ENCODE results near the gene IFNA10. TPM values are rescaled to one million over a fixed set of nuclear protein-coding genes. Genes with fewer than 3 reads are reported as not detected.
"Not testable (repeated sequence)": the region's sequence is repeated elsewhere in the genome, so short reads cannot be mapped to it uniquely, and the experiment has no call there.

Gene IFNA10
- not detected for polyA plus RNA-seq (2012; ENCODE audit: low read depth, missing spikeins)

DNA sequence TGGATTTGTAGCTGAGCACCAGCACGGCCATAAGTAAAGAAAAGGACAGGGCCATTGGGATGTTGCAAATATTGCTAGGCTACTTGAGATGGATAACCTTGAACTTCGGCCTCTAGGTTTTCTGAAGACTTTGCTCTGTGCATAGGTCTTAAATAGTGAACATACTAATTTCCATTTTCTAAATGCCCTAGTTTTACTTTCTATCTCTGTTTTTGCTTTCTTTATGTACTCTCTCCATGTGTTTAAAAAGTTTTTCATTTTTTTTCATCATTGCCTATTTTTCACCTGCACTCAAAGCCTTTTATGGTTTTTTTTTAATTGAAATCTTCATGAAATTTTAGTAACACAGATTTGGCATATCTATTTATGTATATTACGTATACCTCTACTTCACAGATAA lies at the start of gene IFNA10:
Gene IFNA10, minus strand, starts transcription at position 101 of the 400 bp plus-strand sequence. Its CDS starts 46 bp downstream, at position 55.
- DNase-seq (ENCODE audit: insufficient read length, low spot score); FAIRE-seq: not testable (repeated sequence)

DNA sequence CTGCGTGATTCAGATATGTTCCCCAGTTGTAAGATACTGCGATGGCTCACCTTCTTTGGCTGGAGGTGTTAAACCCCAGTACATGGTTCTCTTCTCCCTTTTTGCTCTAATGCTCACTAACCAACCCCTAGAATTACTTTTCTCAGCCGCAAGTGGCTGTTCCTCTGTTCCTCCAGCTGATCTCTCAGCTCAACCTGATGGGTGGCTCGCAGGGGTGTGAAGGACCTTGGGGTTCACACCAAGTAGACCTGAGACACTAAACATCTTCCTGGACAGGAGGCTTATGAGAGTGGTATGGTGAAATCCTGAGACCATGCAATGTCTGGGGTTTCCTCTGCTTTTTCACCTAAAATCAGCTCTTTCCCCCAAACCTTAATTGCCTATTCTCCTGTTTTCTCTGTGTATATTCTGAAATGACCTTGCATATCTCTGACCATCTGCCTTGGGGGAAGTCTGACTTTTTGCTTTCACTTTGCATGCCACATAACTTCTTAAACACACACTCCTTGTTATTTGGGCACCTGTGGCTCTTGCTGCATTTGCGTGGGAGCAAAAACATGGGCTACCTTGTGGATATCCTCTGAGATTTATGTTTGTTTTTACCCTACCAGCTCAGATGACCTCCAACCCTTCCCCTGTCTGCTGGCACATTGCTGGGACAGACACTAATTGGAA lies 48.7 kb upstream of the IFNA10 start:
- TF ChIP-seq TAF1 (IDR thresholded peaks at IDR 0.05; ENCODE audit: low read depth, low read length) (no peak), PAX5 (IDR thresholded peaks at IDR 0.05; ENCODE audit: insufficient read depth, low read length, severe bottlenecking) (no peak), POLR2AphosphoS5 (IDR thresholded peaks at IDR 0.05; ENCODE audit: low read depth, low read length) (no peak), SPI1 (IDR thresholded peaks at IDR 0.05; ENCODE audit: low read depth, low read length) (no peak), POLR2A (IDR thresholded peaks at IDR 0.05; ENCODE audit: low read depth, low read length) (no peak), POU2F2 (IDR thresholded peaks at IDR 0.05; ENCODE audit: low read depth, low read length) (no peak)
- FAIRE-seq (peak; percentile 87), DNase-seq (ENCODE audit: insufficient read length, low spot score) (no peak)

DNA sequence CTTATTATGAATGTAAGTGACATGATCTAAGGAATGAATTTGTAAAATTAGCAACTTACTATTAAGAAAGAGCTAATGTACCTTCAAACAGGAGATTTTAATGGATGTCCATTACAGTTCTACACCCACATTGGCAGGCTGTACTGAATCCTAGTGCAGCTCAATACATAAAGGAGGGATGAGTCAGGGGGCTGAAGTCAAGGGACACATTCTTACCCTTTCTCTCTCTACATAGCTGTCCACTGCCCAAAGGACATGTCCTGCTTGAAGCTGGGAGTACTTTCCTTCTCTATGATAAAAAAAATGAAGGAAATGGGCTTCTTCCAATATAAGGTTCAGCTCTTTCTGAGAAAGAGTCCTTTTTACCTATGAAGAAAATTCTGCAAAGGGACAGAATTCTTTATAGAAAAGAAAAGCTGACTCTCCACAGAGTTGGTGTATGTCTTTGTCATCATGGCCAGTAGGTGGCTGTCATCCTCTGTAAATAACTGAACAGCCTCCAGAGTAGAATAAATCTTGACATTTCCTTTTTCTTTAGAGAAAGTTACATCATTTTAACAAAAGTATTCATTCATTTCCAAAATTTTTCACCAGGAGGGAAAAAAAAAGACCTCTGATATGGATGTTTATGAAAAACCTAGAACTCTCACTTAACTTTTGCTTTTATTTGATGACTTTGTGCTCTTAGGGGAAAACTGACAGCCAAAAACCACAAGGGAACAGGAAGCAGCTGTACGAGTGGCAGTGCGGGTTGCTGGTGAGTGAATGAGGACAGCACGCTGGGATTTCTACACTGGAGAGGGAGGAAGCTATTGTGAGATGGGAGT lies 46.0 kb upstream of the IFNA10 start:
- no peak for DNase-seq (ENCODE audit: insufficient read length, low spot score)
- TF ChIP-seq POU2F2 (IDR thresholded peaks at IDR 0.05; ENCODE audit: low read depth, low read length) (no peak), SPI1 (IDR thresholded peaks at IDR 0.05; ENCODE audit: low read depth, low read length) (no peak), TAF1 (IDR thresholded peaks at IDR 0.05; ENCODE audit: low read depth, low read length) (no peak), PAX5 (IDR thresholded peaks at IDR 0.05; ENCODE audit: insufficient read depth, low read length, severe bottlenecking) (no peak), POLR2AphosphoS5 (IDR thresholded peaks at IDR 0.05; ENCODE audit: low read depth, low read length) (no peak), POLR2A (IDR thresholded peaks at IDR 0.05; ENCODE audit: low read depth, low read length) (no peak)
- peak; percentile 70 for FAIRE-seq

DNA sequence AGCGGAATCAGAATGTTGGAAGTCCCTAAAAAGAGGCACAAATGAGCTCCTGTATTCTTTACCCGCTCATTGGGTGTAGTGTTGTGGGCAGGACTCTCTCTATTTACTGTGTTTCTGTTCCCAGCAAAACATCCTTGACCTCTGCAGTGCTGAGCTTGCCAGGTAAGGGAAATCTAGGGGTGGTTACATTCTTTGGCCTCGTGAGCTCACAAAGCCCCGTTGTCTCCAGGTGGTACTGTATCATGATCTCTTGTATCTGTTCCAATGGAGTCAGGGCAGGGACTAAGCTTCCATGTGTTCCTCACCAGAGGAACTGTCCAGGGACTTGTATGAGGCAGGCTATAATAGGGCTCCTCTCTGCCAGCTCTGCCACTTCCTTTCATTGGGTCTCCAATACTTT lies 44.7 kb upstream of the IFNA10 start:
- DNase-seq (ENCODE audit: insufficient read length, low spot score) (no peak), FAIRE-seq (no peak)

DNA sequence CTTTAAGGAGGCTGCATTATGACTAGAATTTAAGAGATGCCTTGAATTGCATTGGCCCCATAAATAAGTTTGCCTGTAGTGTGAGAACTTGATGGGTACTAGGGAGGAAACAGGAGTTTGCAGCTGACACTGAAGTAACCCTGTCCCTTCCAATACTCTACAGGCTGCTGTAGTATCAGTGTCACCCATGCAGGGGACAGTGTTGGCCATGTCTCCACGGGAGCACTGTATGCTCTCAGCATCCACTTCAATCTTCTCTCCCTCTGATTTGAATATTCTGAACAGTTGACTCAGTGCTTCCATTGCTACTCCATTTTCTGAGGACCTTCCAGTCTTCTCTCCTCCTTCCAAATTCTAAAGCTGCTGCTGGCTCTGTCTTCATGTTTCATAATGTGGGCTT lies 44.2 kb upstream of the IFNA10 start:
- no peak for DNase-seq (ENCODE audit: insufficient read length, low spot score)
- no peak for FAIRE-seq
- TF ChIP-seq PAX5 (IDR thresholded peaks at IDR 0.05; ENCODE audit: insufficient read depth, low read length, severe bottlenecking): no peak
- no peak for TF ChIP-seq POLR2AphosphoS5 (IDR thresholded peaks at IDR 0.05; ENCODE audit: low read depth, low read length)

More for the DNA sequence above, 44.7 kb upstream of the IFNA10 start:
- TF ChIP-seq POLR2A (IDR thresholded peaks at IDR 0.05; ENCODE audit: low read depth, low read length) (no peak), SPI1 (IDR thresholded peaks at IDR 0.05; ENCODE audit: low read depth, low read length) (no peak), POU2F2 (IDR thresholded peaks at IDR 0.05; ENCODE audit: low read depth, low read length) (no peak), TAF1 (IDR thresholded peaks at IDR 0.05; ENCODE audit: low read depth, low read length) (no peak), POLR2AphosphoS5 (IDR thresholded peaks at IDR 0.05; ENCODE audit: low read depth, low read length) (no peak), PAX5 (IDR thresholded peaks at IDR 0.05; ENCODE audit: insufficient read depth, low read length, severe bottlenecking) (no peak)

DNA sequence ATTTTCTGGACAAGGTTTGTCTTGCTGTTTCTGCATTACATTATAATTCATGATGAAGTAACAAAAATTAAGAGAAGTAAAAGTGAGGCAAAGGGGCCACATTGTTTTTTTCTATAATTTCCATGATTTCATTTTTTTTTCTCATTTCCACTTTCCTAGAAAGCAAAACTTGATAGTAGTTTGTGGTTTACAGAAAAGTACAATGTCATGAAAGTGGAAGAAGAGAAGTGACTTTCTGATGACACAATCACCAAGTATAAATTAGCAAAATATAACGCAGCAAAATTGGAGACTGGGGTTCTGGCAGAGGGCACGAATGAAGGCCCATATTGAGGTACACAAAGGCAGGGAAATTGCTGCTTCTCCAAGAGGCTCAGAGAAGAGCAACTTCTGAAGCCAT lies 37.9 kb upstream of the IFNA10 start:
- no peak for FAIRE-seq
- TF ChIP-seq SPI1 (IDR thresholded peaks at IDR 0.05; ENCODE audit: low read depth, low read length) (peak; percentile 46), TAF1 (IDR thresholded peaks at IDR 0.05; ENCODE audit: low read depth, low read length) (no peak), POU2F2 (IDR thresholded peaks at IDR 0.05; ENCODE audit: low read depth, low read length) (no peak)
- DNase-seq (ENCODE audit: insufficient read length, low spot score): no peak

DNA sequence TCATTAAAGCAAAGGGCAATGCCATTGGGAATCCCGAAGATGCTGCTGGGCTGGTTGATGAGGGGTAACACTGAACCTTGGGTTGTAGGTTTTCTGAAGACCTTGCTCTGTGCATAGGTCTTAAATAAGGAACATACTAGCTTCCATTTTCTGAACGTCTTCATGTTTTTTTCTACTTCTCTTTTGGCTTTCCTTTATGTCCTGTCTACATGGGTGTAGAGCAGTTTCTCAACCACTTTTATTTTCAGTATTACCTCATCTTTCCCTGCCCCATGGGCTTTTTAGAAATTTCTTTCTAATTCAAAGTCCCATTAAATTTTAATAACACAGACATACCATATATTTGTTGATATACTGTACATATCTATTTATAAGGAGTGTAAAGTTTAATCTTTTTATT lies 33.0 kb upstream of the IFNA10 start, which contains the start of gene IFNA14:
Gene IFNA14, minus strand, starts transcription at position 95 of the 400 bp plus-strand sequence. Its CDS starts 70 bp downstream, at position 25.
- FAIRE-seq (peak; percentile 45), DNase-seq (ENCODE audit: insufficient read length, low spot score) (no peak)
- TF ChIP-seq SPI1 (IDR thresholded peaks at IDR 0.05; ENCODE audit: low read depth, low read length) (no peak), PAX5 (IDR thresholded peaks at IDR 0.05; ENCODE audit: insufficient read depth, low read length, severe bottlenecking) (no peak), POLR2A (IDR thresholded peaks at IDR 0.05; ENCODE audit: low read depth, low read length) (no peak), POLR2AphosphoS5 (IDR thresholded peaks at IDR 0.05; ENCODE audit: low read depth, low read length) (no peak), POU2F2 (IDR thresholded peaks at IDR 0.05; ENCODE audit: low read depth, low read length) (no peak), TAF1 (IDR thresholded peaks at IDR 0.05; ENCODE audit: low read depth, low read length) (no peak)

DNA sequence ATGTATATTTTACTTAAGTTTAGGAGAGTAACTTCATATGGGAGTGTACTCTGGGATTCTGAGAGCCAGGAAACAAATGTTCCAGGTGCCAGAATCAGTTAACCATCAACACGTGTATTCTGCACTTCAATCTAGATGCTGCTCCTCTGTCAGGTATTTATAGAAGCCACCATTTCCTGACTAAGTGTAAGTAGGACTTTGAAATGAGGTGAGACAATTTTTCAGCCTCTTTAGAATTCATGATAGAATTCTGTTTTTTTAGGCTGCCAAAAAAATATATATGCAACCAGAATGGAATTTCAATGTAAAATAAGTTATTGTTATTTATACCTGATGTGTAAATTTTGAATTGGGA lies 29.4 kb upstream of the IFNA10 start:
- not testable (repeated sequence) for FAIRE-seq; DNase-seq (ENCODE audit: insufficient read length, low spot score)

DNA sequence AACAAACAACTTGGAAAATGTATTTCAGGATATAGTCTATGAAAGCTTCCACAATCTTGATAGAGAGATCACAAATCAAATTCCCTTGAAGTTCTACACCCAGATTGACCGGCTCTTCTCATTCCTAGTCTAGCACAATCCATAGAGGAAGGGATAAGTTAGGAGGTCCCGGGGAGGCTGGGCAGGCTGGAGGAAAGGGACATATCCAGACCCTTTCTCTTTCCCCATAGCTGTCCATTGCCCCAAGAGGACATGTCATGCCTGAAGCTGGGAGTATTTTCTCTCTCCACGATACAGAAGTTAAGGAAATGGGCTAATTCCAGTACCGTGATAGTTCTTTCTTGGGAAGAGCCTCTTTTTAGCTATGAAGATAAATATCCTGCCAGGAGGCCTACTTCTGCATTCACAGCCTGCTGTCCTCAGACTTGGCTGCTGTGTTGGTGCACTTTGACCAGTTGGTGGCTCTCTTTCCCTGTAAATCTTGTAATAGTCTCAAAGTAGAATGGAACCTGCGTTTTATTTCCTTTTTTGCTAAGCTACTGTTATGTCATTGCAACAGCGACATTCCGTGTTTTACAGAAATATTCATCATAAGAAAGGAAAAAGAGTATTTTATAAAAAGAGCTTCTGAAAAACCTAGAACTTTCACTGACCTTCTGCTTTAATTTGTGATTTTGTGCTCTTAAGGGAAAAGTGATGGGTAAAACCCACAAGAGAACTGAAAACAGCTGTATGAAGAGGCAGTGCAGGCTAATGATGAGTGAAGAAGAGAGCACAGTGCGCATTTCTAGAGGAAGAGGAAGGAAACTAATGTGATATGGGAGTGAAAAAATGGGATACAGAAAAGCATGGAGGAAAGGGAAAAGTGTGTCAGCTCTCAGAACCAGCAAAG lies 28.8 kb upstream of the IFNA10 start:
- FAIRE-seq: peak; percentile 69
- DNase-seq (ENCODE audit: insufficient read length, low spot score): not testable (repeated sequence)

DNA sequence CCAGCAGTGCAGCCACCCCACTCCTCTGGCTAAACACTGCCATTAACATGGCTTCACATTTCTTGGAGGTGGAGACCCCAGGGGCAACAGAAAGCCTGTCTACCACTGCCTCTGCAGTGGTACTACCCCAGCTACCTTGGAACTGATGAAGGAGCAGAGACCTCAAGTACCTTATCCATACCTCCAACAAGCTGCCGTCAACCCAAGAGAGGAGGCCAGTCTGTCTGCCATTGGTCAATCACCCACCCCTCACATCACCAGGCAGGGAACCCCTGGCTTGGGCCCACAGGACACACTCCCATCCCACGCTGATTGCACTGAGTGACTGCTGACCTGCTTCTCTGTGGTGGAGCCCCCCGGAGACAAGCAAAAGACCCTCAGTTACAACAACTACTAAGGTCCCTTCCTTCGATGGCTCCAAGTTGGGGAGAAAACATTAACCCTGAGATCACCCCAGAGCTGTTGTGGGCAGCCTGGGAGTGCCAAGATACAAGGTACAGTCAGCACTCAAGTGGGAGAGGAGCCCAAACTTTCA lies 27.3 kb upstream of the IFNA10 start:
- TF ChIP-seq SPI1 (IDR thresholded peaks at IDR 0.05; ENCODE audit: low read depth, low read length) (no peak), TAF1 (IDR thresholded peaks at IDR 0.05; ENCODE audit: low read depth, low read length) (no peak), PAX5 (IDR thresholded peaks at IDR 0.05; ENCODE audit: insufficient read depth, low read length, severe bottlenecking) (no peak), POLR2AphosphoS5 (IDR thresholded peaks at IDR 0.05; ENCODE audit: low read depth, low read length) (no peak), POLR2A (IDR thresholded peaks at IDR 0.05; ENCODE audit: low read depth, low read length) (no peak), POU2F2 (IDR thresholded peaks at IDR 0.05; ENCODE audit: low read depth, low read length) (no peak)
- no peak for DNase-seq (ENCODE audit: insufficient read length, low spot score)

More for the DNA sequence above, 27.3 kb upstream of the IFNA10 start:
- FAIRE-seq: no peak

Measured in GM12891 (cell line).